Glomerular endothelial cell (primary cell): ENCODE results near the gene ARL6IP5. TPM values are rescaled to one million over a fixed set of nuclear protein-coding genes. Genes with fewer than 3 reads are reported as not detected.

Experiments used
- DNase-seq: peaks from one replicate; pipeline ENCODE4 v3.0.0-alpha.2; 2011; ENCODE audit warnings: low read depth, low spot score; ENCODE audit errors: extremely low read depth
- total RNA-seq: library from RNA; depleted of rRNA; stranded (reverse); fragments of >200 nt; gene quantifications from 2 replicates; pipeline ENCODE4 v1.2.3, GENCODE V29; 2015

Gene ARL6IP5, protein sequence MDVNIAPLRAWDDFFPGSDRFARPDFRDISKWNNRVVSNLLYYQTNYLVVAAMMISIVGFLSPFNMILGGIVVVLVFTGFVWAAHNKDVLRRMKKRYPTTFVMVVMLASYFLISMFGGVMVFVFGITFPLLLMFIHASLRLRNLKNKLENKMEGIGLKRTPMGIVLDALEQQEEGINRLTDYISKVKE
- 115 and 128 TPM in 2 replicates for total RNA-seq

DNA sequence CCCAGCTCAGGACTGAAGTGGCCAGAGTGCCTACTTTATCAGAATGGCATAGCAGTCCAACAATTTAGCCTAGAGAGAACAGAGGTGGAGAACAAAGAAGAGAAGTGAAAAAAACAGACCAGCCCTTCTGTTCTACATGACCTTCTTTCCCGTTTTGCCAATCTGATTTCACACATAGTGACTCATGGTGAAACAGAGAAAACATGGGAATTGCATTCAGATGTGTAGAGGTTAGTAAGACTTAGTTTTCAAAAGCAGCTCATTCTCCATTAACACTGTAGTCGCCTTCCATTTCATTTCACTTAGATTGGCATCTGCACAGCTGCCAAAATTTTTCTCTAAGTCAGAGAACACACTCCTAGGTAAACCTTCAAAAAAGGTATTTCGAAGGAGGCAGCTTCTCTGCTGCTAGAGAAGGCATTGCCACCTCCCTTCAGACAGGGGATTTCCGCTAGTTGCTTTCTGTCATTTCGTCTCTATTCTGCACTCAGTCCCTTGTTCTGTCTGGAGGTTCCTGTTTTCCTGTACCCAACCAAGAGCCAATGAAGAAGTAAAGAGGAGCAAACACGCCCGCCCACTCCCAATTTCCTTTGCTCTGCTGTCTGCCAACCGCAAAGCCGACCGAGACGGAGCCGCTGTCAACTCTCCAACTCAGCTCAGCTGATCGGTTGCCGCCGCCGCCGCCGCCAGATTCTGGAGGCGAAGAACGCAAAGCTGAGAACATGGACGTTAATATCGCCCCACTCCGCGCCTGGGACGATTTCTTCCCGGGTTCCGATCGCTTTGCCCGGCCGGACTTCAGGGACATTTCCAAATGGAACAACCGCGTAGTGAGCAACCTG lies at the start of gene ARL6IP5:
Gene ARL6IP5 (plus strand): TSS at position 612 of the 842 bp plus-strand sequence. CDS start 111 bp downstream, at position 723.
- peak; percentile 63 for DNase-seq

DNA sequence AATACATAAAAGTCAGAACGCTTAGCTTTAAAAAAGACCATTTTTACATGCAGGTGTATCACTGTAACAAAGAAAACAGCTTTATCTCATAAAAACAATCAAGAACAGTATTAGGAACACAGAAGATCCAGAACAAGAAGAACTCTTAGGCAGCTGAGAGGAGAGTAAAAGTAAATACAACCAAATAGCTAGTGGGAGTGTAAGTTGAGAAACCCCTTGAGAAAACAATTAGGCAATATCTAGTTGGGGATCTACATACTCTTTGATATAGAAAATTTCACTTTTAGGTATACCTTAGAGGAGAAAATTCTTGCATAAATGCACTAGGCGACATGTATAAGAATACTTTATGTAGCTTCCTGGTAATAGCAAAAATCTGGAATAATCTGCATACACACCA lies 40.1 kb upstream of the ARL6IP5 start:
- DNase-seq: no peak

DNA sequence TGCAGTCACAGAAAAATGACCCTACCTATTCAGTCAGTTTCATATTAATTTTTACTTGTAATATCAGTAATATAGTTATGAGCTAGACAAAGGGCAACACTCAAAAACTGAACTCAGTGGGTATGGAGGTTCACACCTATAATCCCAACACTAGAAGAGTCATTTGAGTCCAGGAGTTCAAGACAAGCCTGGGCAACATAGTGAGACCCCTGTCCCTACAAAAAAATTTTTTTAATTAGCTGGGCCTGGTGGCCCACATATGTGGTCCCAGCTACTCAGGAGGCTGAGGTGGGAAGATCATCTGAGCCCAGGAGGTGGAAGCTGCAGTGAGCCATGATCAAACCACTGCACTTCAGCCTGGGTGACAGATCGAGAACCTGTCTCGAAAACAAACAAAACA lies 35.7 kb upstream of the ARL6IP5 start:
- no peak for DNase-seq

DNA sequence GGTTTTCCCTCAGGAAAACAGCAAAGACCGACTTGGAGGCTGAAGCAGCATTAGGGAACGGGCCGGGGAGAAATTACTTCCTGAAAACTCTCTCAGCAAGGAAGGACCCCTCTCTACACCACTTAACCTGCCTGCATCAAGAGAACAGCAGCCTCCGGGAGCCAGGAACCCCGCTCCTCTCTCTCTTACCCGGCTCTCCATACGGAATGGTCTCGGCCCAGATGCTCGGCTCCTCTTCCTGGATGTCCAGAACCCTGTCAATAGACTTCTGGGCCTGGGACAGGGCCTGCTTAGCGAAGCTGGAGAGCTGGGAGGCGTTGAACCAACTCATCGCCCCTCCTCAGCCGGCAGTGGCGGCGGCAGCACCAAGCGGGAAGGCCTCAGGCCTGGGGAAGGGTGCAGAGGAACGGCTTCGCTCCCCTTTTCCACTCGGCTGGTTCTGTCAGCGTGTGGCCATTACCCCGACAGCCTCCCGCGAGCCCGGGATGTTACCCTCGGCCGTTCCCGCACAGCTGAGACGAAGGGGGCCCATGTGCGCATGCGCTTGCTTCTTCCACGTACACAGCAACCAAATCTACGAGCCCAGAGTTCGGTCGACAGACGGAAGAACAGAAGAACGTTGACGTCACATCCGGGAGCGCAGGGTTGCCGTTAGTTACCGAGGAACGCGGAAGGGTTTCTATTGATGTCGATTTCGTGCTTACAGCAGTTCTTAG lies 32.8 kb upstream of the ARL6IP5 start, which contains the start of gene TMF1:
Gene TMF1 (minus strand): TSS at position 578 of the 716 bp plus-strand sequence. CDS start 247 bp downstream, at position 331.
- DNase-seq: peak; percentile 98

DNA sequence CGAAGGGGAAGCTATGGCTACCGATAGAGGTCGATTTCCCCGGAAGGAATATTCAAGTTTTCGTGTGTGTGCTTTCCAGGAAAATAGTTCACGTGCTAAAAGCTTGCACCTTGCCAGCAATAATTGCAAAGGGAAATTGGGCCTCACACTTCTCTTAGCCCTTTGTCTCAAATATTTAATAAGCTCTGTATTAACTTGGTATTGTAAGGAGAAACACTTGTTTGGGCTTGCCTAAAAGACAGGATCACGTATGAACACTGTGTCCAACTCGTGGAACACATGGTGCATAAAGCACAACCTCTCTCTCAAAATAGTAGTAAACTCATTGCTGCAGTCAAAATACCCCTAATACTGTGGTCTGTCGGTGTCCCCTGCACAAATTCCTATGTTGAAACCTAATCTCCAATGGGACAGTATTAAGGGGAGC lies 32.3 kb upstream of the ARL6IP5 start:
- no peak for DNase-seq

DNA sequence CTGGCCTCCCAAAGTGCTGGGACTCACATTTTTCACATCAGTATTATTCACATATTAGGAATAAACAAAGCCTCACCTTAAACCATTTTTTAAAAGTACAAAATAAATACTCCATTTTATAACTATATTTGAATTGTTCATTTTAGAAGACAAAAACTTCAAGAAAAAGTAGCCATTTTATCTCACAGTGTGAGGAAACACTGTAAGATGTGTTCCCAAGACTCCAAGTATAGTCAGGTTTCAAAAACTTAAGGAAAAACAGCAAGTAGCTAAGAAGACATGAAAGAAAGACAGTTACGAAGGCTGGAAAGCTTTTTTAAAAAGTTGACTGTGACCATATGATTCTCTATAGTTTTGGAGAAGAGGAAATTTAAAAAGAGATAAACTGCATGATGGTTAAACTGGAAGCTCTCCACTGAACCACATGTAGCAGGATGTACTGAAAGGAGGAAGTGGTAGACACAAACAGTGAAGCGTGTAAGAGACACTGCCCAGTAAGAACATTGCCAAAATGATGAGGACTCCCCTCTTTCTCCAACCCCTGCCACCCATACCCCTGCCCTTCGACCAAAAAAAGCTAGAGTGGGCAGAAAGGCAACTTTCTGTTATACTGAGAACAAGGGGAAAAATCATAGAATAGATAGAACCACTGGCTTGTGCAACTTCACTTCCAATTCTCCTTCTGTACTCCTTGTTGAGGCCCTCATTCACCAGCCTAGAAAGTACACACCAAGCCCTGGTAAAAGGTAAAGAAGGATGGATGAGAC lies 26.4 kb upstream of the ARL6IP5 start:
- no peak for DNase-seq

DNA sequence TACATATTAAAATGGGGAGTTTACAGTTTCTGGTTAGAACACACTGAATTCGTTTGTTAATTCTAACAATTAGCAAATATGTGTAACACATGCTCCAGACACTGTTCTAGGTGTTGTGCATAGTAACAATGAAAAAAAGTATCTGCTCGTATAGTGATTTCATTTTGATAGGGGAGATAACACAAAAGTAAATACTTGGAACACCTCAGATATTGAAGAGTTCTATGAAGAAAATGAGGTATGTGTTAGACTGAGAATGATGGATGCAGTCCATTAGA lies 25.9 kb upstream of the ARL6IP5 start:
- DNase-seq: no peak

DNA sequence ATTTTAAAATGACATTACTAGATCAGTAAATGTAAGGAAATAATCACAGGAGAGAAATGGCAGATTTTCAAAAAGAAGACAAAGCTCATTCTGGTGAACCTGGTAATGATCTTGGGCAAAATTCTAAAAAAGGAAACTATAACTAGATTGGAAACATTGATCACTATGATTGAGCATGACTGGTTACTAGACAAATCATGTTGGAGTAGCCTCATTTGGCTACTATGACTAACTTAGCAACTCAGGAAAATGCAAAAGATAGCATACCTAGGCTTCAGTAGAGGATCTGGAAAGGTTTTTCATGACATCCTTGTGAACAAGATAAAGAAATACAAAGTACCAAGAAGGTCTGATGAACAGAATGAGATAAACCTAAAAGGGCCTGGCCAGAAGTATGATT lies 25.0 kb upstream of the ARL6IP5 start:
- no peak for DNase-seq

DNA sequence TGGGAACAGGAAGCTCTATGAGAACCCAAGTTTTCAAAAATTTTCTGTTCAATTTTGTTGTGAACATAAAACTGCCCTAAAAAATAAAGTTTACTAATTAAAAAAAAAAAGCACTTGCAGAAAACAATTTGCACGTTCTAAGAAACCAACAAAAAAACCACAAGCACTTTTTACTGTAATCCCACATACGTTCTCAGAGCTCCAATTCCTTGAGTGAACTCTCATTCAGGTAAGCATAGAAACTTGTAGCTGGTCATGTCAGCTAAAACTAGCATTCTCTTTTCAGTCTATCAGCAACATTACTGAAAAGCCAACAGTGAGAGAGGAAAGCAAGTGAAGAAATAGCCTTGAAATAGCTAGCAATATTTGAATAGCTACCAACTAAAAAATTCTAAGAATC lies 21.1 kb upstream of the ARL6IP5 start:
- no peak for DNase-seq

DNA sequence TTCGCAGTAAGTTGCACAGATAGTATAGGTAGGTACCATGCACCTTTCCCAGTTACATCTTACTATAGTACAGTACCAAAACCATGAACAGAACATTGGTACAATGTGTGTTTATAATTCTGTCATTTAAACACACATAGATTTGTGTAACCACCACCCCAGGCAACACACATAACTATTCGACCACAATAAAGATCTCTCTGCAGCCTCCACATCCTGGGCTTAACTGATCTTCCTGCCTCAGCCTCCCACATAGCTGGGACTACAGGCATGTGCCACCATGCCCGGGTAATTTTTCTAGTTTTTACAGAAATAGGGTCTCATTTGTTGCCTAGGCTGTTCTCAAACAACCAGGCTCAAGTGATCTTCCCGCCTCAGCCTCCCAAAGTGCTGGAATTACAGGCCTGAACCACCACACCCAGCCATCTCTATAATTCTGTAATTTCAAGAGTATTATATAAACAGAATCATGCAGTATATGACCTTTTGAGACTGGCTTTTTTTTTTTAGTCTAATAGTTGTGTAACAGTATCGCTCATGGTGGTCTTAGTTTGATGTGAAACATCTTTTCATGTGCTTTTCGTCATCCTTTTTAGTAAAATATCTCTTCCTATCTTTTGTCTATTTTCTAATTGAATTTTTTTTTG lies 19.3 kb upstream of the ARL6IP5 start:
- no peak for DNase-seq

DNA sequence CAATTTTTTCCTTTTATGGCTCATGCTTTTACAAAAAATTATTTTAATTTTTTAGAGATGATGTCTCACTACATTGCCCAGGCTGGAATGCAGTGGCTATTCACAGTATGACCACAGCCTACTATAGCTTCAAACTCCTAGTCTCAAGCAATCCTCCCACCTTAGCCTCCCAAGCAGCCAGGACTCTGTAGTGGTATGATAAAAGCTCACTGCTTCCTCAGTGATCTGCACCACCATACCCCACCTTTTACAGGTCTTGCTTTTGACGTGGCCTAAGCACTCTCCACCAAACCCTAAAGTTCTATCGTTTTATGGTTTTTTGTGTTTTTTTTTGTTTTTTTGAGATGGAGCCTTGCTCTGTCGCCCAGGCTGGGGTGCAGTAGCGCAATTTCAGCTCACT lies 18.6 kb upstream of the ARL6IP5 start:
- DNase-seq: no peak

DNA sequence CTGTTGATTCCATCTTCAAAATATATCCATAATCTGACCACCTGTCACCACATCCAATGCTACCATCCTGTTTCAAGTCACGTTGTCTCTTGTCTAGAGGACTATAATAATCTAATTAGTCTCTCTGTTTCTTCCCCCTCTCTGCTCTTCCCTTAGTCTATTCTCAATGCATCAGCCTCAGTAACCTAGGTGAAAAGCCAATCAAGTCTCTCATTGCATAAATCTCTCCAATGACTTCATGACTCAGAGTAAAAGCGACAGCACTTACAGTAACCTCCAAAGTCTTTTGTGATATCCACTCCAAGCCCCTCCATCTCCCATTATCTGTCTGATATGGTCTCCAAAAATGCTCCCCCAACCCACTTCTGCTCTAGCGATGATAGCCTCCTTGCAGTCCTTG lies 11.8 kb upstream of the ARL6IP5 start:
- DNase-seq: no peak

DNA sequence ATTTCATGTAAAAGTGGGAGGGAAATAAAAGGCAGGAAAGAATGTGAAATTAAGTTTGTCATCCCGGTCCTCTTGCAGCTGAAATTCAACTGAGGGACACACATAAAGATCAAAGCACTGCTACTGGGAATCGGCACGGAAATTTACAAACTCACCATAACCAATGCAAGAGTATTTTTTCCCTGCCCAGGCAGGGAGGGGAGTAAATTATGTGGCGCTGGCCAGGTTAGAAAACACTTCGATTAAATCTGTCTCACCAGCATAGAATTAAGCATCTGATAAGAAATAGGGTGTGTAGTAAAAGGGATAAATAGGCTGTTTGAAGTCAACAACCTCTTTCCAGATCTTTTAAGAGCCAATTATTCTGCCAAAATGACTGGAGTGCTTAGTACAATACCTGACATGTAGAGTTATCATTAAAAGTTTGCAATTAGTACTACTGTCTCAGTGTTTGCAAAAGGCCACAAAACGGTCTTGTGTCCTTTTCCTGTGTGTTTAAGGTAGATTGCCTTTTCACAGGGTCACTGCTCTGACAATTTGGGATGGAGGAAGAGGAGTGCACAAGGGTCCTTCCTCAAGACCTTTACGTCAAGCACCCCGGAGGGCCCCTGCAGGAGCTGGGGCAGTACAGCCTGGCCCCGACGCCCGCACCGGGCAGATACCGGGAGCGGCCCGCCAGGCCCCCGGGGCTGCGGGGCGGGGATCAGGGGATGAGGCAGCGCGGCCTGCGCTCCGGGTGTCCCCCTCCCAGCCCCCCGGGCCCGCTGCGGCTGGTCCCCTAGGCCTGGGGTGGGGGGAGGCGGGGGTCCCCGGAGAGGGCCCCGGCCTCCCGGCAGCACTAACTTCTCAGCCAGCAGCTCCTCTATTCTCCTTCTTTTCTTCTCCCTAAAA lies 5.2 kb upstream of the ARL6IP5 start:
- DNase-seq: no peak

DNA sequence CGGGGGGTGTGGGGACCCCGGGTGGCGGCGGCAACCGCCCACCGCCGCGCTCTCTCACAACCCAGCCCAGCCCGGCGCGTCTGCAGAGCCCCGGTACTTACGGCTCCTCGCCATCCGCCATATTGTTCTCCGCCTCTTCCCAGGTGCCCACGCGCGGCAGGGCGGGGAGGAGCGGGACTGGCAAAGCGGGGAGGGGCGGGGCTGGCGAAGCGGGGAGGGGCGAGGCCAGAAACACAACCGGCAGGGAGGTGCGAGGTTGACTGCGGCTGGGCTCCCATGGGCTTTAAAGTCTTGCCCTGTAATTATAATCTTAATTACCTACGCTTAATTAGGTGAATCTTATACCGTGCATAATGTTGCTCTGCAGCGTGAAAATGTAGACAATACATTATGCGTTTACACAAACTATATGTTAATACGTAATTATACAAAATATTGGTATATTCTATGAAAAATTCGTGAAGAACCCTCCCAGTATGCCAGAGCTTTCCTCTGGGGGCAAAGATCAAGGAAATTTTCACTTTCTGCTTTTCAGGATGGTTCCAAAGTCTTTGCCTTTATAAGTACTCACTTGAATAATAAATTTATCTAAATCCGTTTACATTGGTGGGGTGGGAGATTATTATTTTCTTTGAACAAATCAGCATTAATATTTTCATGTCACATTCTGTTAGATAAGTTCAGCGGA lies 4.4 kb upstream of the ARL6IP5 start, which contains the start of gene UBA3:
Gene UBA3 (minus strand): TSS at position 133 of the 688 bp plus-strand sequence. CDS start 12 bp downstream, at position 121.
- no peak for DNase-seq

DNA sequence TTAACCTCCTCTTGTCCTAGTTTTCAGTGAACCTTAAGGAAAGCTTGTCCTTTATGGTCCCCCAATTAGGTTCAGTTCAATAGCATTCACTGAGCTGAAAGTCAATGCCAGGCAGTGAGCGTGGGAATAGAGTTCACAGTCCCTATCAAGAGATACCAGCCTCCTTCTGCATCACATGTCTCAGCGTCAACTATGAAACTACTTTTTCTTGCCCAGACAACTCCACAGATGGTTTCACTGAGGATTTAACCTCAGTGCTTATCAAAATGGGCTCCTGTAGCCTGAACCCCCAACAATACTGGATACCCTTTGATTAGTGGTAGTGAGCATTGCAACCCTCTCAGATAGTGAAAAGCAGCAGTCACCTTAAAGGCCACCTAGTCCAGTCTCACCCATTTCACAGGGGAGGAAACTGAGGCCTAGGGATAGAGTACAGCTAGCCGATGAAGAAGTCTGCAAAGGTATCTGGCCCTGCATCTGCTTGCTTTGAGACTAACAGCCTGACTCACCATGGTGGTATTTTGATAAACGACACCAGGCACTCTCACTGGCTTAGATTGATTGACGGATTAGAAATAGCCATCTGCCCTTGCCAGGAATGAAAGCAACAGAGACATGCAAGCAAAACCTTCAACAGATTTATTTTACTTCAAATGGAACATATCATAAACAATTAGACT lies 3.0 kb upstream of the ARL6IP5 start:
- DNase-seq: no peak

DNA sequence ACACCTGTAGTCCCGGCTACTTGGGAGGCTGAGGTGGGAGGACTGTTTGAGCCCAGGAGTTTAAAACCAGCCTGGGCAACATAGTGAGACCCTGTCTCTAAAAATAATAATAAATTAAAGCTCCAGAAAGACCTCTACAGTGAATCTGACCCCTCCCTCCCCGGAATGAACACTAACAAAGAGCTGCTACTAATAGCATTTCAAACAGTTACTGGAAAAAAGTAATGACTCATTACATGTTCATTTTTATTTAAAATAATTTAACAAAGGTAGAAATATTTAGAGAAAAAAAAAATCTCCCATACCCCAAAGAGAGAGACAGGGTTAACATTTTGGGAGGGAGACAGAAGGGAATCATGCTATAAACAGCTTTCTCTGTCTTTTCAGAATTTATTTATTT lies 2.4 kb upstream of the ARL6IP5 start:
- no peak for DNase-seq

DNA sequence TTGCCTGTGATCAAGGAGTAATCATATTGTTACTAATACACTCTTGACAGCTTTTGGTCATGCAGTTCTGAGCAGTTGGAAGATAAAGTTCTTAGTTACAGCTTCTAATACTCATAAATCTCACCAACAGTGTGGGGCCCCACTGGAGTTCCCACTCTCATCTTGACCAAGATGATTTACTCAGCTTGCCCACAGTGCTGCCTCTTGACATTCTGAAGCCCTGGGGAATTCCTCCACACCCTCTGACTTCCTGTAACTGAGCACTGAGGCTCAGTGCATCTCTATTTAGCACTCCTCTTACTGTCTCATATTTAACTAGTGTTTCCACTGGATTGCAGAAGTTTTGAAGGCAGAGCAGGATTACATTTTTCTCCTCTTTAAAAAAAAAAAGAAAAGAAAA lies 1.9 kb upstream of the ARL6IP5 start:
- DNase-seq: no peak

DNA sequence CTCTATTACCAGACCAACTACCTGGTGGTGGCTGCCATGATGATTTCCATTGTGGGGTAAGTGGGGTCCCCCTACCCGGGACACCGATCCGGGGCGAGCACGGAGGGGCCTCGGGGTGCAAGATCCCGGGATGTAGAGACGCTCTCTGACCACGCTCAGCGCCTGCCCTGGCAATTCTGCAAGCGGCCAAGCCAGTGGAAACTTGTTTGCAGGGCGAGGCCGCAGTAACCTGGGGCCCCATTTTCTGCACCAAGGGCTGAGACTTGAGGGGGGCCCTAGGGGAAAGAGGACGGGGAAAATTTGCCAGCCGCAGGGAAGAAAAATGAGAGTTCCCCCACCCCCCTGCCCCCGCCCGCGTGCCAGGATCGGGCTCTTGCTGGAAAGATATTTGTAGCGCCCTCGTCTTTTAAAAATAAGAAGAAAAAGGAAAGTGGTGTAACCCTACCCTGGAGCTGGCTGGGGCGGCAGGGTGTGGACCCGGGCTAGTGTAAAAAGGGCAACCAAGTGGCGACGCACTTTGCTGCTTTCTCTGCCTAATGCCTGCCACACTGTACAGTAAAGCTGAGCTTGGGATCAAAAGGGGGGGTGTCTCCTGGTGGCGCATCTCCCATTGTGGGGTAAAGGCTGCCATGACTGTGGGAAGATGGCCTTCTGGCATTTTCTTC lies 563 bp downstream of the ARL6IP5 start:
- DNase-seq: no peak
